WERI-Rb-1 (cell line): ENCODE results near the gene TDRD3.

Experiments used
- DNase-seq: peaks from one replicate; pipeline ENCODE4 v3.0.0-alpha.2; 2020
- H3K27ac ChIP-seq: fragments of 250-450 bp; sonication (Bioruptor Pico); 2 replicates; pipeline ENCODE4 v1.5.1; 2020; ENCODE audit warnings: mild to moderate bottlenecking, moderate library complexity
- H3K27me3 ChIP-seq: fragments of 250-450 bp; sonication (Bioruptor Pico); 2 replicates; pipeline ENCODE4 v1.5.1; 2021; ENCODE audit warnings: mild to moderate bottlenecking, low read depth, moderate library complexity; ENCODE audit not compliant: insufficient read depth, severe bottlenecking
- H3K36me3 ChIP-seq: fragments of 250-450 bp; sonication (Bioruptor Pico); 2 replicates; pipeline ENCODE4 v1.5.1; 2020; ENCODE audit warnings: mild to moderate bottlenecking, moderate library complexity
- H3K4me3 ChIP-seq: 2 replicates; pipeline ENCODE4 v1.5.1; 2011; ENCODE audit warnings: low read depth, mild to moderate bottlenecking, control low read depth, low read length
- H3K9me3 ChIP-seq: fragments of 250-450 bp; sonication (Bioruptor Pico); 2 replicates; pipeline ENCODE4 v1.5.1; 2021; ENCODE audit warnings: mild to moderate bottlenecking, moderate library complexity; ENCODE audit not compliant: severe bottlenecking
- CTCF ChIP-seq: IDR thresholded peaks from 2 replicates; pipeline ENCODE4 v1.5.1; 2011; ENCODE audit warnings: low read depth, mild to moderate bottlenecking, control low read depth, inconsistent platforms, low read length

The TDRD3 gene

GRCh38 chr13:60608954-60609353 is 211.9 kb downstream of the TDRD3 start:
- Histone ChIP-seq H3K9me3 (no peaks in the 10 kb centered on the region), H3K36me3 (no peaks in the 10 kb centered on the region), H3K4me3 (no peak overlapping the region), H3K27ac (no peak overlapping the region), H3K27me3 (no peaks in the 10 kb centered on the region)
- DNase-seq, result no peak
- TF ChIP-seq CTCF, result no peak

- H3K4me3 ChIP-seq, result no peak overlapping the region
- H3K9me3 ChIP-seq, result no peaks in the 10 kb centered on the region
- H3K27me3 ChIP-seq, result no peaks in the 10 kb centered on the region
- TF ChIP-seq CTCF, result no peak
- no peak for DNase-seq
- no peaks in the 10 kb centered on the region for H3K36me3 ChIP-seq
- no peak overlapping the region for H3K27ac ChIP-seq
Measured at GRCh38 chr13:60611523-60611922, 214.5 kb downstream of the TDRD3 start.

- no peaks in the 10 kb centered on the region for H3K27me3 ChIP-seq
- no peaks in the 10 kb centered on the region for H3K9me3 ChIP-seq
- no peaks in the 10 kb centered on the region for H3K36me3 ChIP-seq
- no peak for DNase-seq
- H3K27ac ChIP-seq, result no peak overlapping the region
- no peak overlapping the region for H3K4me3 ChIP-seq
- TF ChIP-seq CTCF, result no peak
Measured at GRCh38 chr13:60612593-60612992, 215.6 kb downstream of the TDRD3 start.

GRCh38 chr13:60613080-60613479 is 216.1 kb downstream of the TDRD3 start:
- TF ChIP-seq CTCF, result no peak
- no peak for DNase-seq
- no peak overlapping the region for H3K4me3 ChIP-seq
- no peak overlapping the region for H3K27ac ChIP-seq
- no peaks in the 10 kb centered on the region for H3K9me3 ChIP-seq
- no peaks in the 10 kb centered on the region for H3K27me3 ChIP-seq
- H3K36me3 ChIP-seq, result no peaks in the 10 kb centered on the region

GRCh38 chr13:60617991-60618733 is 221.1 kb downstream of the TDRD3 start:
- no peaks in the 10 kb centered on the region for H3K36me3 ChIP-seq
- no peaks in the 10 kb centered on the region for H3K9me3 ChIP-seq
- H3K27me3 ChIP-seq, result no peaks in the 10 kb centered on the region
- DNase-seq, result no peak
- no peak overlapping the region for H3K4me3 ChIP-seq
- peak; percentile 21; the same call in 1 of the 2 replicates for TF ChIP-seq CTCF
- no peak overlapping the region for H3K27ac ChIP-seq

GRCh38 chr13:60619461-60619860 is 222.4 kb downstream of the TDRD3 start:
- H3K36me3 ChIP-seq, result no peaks in the 10 kb centered on the region
- no peaks in the 10 kb centered on the region for H3K27me3 ChIP-seq
- TF ChIP-seq CTCF, result no peak
- H3K9me3 ChIP-seq, result no peaks in the 10 kb centered on the region
- no peak overlapping the region for H3K4me3 ChIP-seq
- no peak overlapping the region for H3K27ac ChIP-seq
- no peak for DNase-seq
